GM12891 (cell line): ENCODE measurements around the gene PFDN2.

Source experiments
- POLR2A ChIP-seq: IDR thresholded peaks from 2 replicates; pipeline ENCODE4 v1.6.1; 2011; ENCODE audit warnings: low read depth, low read length, control low read depth
- POLR2AphosphoS5 ChIP-seq: IDR thresholded peaks from 2 replicates; pipeline ENCODE4 v1.6.1; 2011; ENCODE audit warnings: low read depth, low read length, control low read depth
- TAF1 ChIP-seq: IDR thresholded peaks from 2 replicates; pipeline ENCODE4 v1.6.1; 2011; ENCODE audit warnings: low read depth, low read length, control low read depth

DNA sequence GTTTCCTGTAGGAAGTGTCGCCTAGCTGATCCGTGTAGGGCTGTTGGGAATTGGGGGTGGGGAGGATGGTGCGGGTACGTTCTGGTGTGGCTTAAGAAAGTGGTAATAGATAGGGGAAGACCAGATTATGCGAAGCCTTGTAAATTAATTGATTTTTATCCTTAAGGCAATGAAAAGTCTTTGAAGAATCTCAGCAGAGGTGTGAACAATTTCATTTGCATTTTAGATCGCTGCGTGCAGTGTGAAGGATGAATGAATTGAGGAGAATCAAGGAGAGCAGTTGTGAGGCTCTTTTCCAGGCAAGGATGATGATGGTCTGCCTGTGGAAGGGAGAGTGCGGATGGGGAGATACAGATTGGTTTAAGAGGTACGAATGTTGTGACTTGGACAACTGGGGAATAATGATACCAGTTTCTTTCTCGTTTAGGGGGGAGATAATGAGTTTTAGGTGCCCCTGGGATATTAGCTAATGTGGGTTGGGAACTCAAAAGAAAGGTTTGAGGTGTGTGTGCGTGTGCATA lies 15.4 kb upstream of the PFDN2 start:
- no peak for TF ChIP-seq POLR2A
- TF ChIP-seq TAF1: 0 out of 2 replicates have a peak, but pooled peaks have one; percentile 7
- TF ChIP-seq POLR2AphosphoS5: no peak
